Natural killer cell treated with Interleukin-12 subunit alpha and Interleukin-12 subunit beta and Interleukin-15 and Interleukin-18, amount 100 ng/mL, for 72 hours (primary cell): ENCODE measurements around the gene ELP5. TPM values are rescaled to one million over a fixed set of nuclear protein-coding genes. Genes with fewer than 3 reads are reported as not detected.

Source experiments
- ATAC-seq, 2 donors: fragments of 150-1000 bp; cut with Tn5 transposase in 1 of 2; sonication (Bioruptor Pico), chemical (Tn5 transposase) in 1 of 2; 2 replicates each; pipeline ENCODE4 v1.10.0; 2021
- DNase-seq: peaks from one replicate; pipeline ENCODE4 v3.0.0; 2022; ENCODE audit warnings: low spot score
- H3K27ac Mint-ChIP-seq, 2 donors: 1 replicate in 1 of 2; 2 replicates in 1 of 2; pipeline ENCODE4 v1.8.0; 2022; ENCODE audit warnings: mixed read lengths in 2 of 2, mild to moderate bottlenecking in 1 of 2, moderate library complexity in 1 of 2
- H3K27me3 Mint-ChIP-seq, 2 donors: 1 replicate in 1 of 2; 2 replicates in 1 of 2; pipeline ENCODE4 v1.8.0; 2022; ENCODE audit warnings: mixed read lengths in 2 of 2
- H3K36me3 Mint-ChIP-seq: one replicate; pipeline ENCODE4 v1.8.0; 2022; ENCODE audit warnings: mixed read lengths
- H3K4me1 Mint-ChIP-seq, 2 donors: 1 replicate in 1 of 2; 2 replicates in 1 of 2; pipeline ENCODE4 v1.8.0; 2022; ENCODE audit warnings: low read depth in 2 of 2, mixed read lengths in 2 of 2, mild to moderate bottlenecking in 1 of 2
- H3K4me3 Mint-ChIP-seq: one replicate; pipeline ENCODE4 v1.8.0; 2022; ENCODE audit warnings: mixed read lengths
- H3K9me3 Mint-ChIP-seq: 2 replicates; pipeline ENCODE4 v1.8.0; 2022; ENCODE audit warnings: mixed read lengths
- total RNA-seq, 2 donors: library from RNA; stranded (reverse); gene quantifications; one replicate each; pipeline ENCODE4 v1.2.3, GENCODE V29; 2022

ELP5 gene
- total RNA-seq, 2 donors from 2014 or later = 43.5 to 70.5 TPM

DNA sequence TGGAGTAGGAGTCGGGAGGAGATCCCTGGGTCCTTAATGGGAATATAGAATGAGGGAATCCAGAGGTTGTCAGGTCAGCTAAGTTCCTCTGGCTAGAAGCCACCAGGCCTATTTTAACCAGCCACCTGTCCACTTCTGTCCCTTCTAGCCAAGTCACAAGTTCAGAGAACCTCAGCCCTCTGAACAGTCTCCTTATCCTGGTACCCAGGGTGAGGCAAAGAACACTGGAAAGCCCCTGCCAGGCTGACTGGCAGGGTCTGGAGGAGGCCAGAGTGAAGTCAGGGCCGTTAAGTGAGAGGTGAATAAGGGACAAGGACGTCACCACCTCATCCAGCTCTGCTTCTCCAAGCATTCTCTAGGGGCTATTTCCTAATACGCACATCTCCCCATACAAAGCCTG is 3.2 kb upstream of the ELP5 start:
- Mint-ChIP-seq H3K36me3 (peaks cover 16% of the 10 kb centered on the region), H3K27me3 (no peaks in the 10 kb centered on the region), H3K9me3 (no peaks in the 10 kb centered on the region), H3K4me1 (peaks cover 44 to 45% of the 10 kb centered on the region in 2 donors), H3K4me3 (peak overlapping the region; percentile 94), H3K27ac (peak overlapping the region; percentile 85 to 95)
- DNase-seq (no peak), ATAC-seq (no peak)

- H3K9me3 Mint-ChIP-seq = no peaks in the 10 kb centered on the region
- peak overlapping the region; percentile 94 for H3K4me3 Mint-ChIP-seq
- no peak for DNase-seq
- peak overlapping the region; percentile 85 to 95 for H3K27ac Mint-ChIP-seq
- peaks cover 16% of the 10 kb centered on the region for H3K36me3 Mint-ChIP-seq
- no peaks in the 10 kb centered on the region for H3K27me3 Mint-ChIP-seq
- peaks cover 48% of the 10 kb centered on the region in 2 donors for H3K4me1 Mint-ChIP-seq
- ATAC-seq = no peak
Observed at GRCh38 chr17:7249214-7249613, 2.8 kb upstream of the ELP5 start.

GRCh38 chr17:7249830-7250229 is 2.2 kb upstream of the ELP5 start:
- H3K36me3 Mint-ChIP-seq = peaks cover 20% of the 10 kb centered on the region
- ATAC-seq = no peak

GRCh38 chr17:7250695-7251627 is 1.1 kb upstream of the ELP5 start:
- no peak for DNase-seq
- peak; percentile 1 to 2 for ATAC-seq
- peaks cover 48 to 53% of the 10 kb centered on the region in 2 donors for H3K4me1 Mint-ChIP-seq

More at GRCh38 chr17:7249830-7250229, 2.2 kb upstream of the ELP5 start:
- H3K27ac Mint-ChIP-seq = peak overlapping the region; percentile 85 to 95
- no peak for DNase-seq
- H3K4me1 Mint-ChIP-seq = peaks cover 48 to 52% of the 10 kb centered on the region in 2 donors
- H3K4me3 Mint-ChIP-seq = peak overlapping the region; percentile 94
- no peaks in the 10 kb centered on the region for H3K27me3 Mint-ChIP-seq
- no peaks in the 10 kb centered on the region for H3K9me3 Mint-ChIP-seq

GRCh38 chr17:7251661-7252175 is 297 bp upstream of the ELP5 start, which contains the start of gene CTDNEP1:
CTDNEP1 (minus strand) TSS chr17:7251734; CDS start chr17:7251296, 438 bp downstream.
- peaks cover 41 to 47% of the 10 kb centered on the region in 2 donors for H3K4me1 Mint-ChIP-seq
- DNase-seq = peak; percentile 99
- H3K4me3 Mint-ChIP-seq = peak within 1 kb of the TSS; percentile 94
- peak within 1 kb of the TSS; percentile 86 to 97 for H3K27ac Mint-ChIP-seq
- no peaks in the 10 kb centered on the region for H3K27me3 Mint-ChIP-seq
- H3K36me3 Mint-ChIP-seq = peaks cover 20% of the 10 kb centered on the region
- peak; percentile 95 to 97 for ATAC-seq
- no peaks in the 10 kb centered on the region for H3K9me3 Mint-ChIP-seq

More at GRCh38 chr17:7250695-7251627, 1.1 kb upstream of the ELP5 start:
- Mint-ChIP-seq H3K36me3 (peaks cover 22% of the 10 kb centered on the region), H3K4me3 (peak overlapping the region; percentile 94), H3K27me3 (no peaks in the 10 kb centered on the region), H3K9me3 (no peaks in the 10 kb centered on the region), H3K27ac (peak overlapping the region; percentile 85 to 95)

- Mint-ChIP-seq H3K4me1 (peaks cover 41 to 46% of the 10 kb centered on the region in 2 donors), H3K27me3 (no peaks in the 10 kb centered on the region), H3K27ac (peak overlapping the region; percentile 86 to 97), H3K9me3 (no peaks in the 10 kb centered on the region), H3K4me3 (peak overlapping the region; percentile 94), H3K36me3 (peaks cover 19% of the 10 kb centered on the region)
- DNase-seq (no peak), ATAC-seq (no peak)
Observed at GRCh38 chr17:7253082-7253481, 1.1 kb downstream of the ELP5 start.

DNA sequence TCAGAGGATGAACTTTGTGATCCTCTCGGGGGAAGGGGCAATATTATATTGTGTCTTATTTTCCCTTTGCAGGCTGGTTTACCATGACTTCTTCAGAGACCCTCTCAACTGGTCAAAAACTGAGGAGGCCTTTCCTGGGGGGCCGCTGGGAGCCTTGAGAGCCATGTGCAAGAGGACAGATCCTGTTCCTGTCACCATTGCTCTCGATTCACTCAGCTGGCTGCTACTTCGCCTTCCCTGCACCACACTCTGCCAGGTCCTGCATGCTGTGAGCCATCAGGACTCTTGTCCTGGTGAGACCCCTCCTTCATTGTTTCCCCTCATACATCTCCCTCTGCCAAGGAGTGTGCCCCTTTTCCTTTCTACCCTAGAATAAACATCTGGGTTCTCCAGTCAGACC is 2.5 kb downstream of the ELP5 start:
- ATAC-seq (no peak), DNase-seq (no peak)
- H3K4me1 Mint-ChIP-seq = peaks cover 37 to 38% of the 10 kb centered on the region in 2 donors
- peak overlapping the region in 1 of 2 donors; percentile 49 for H3K27ac Mint-ChIP-seq
- H3K4me3 Mint-ChIP-seq = no peak overlapping the region
- peaks cover 19% of the 10 kb centered on the region for H3K36me3 Mint-ChIP-seq
- no peaks in the 10 kb centered on the region for H3K27me3 Mint-ChIP-seq
- no peaks in the 10 kb centered on the region for H3K9me3 Mint-ChIP-seq

DNA sequence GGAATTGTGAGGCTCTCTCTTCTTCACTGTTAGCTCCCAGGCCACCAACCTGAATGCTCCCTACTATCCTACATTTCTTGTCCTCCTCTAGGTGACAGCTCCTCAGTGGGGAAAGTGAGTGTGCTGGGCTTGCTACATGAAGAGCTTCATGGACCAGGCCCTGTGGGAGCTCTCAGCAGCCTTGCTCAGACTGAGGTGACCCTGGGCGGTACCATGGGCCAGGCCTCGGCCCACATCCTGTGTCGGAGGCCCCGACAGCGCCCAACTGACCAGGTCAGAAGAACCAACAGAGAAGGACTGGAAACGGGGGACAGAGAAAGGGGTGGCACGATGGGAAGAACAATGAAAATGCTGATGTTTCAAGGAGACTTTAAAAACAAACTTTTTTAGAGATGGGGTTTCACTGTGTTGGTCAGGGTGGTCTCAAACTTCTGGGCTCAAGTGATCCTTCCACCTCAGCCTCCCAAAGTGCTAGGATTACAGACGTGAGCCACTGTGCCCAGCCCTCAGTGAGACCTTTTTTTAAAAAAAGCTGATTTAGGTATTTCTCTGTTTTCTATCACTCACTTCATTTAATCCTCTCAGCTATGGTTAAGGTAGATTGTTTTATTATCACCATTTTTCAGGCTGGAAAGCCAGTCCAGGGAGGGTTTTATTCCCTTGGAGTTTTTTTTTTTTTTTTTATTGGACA is 4.9 kb downstream of the ELP5 start:
- Mint-ChIP-seq H3K27me3 (no peaks in the 10 kb centered on the region), H3K4me1 (peaks cover 23 to 28% of the 10 kb centered on the region in 2 donors), H3K36me3 (peaks cover 19% of the 10 kb centered on the region), H3K9me3 (no peaks in the 10 kb centered on the region), H3K4me3 (no peak overlapping the region), H3K27ac (no peak overlapping the region)
- no peak for DNase-seq
- no peak for ATAC-seq

- no peak overlapping the region for H3K27ac Mint-ChIP-seq
- no peak overlapping the region for H3K4me3 Mint-ChIP-seq
- peaks cover 12% of the 10 kb centered on the region for H3K36me3 Mint-ChIP-seq
- ATAC-seq (no peak), DNase-seq (no peak)
- H3K4me1 Mint-ChIP-seq = peaks cover 21 to 24% of the 10 kb centered on the region in 2 donors
- H3K9me3 Mint-ChIP-seq = no peaks in the 10 kb centered on the region
- peaks cover 12 to 14% of the 10 kb centered on the region in 2 donors for H3K27me3 Mint-ChIP-seq
Observed at GRCh38 chr17:7258731-7259554, 6.9 kb downstream of the ELP5 start.

GRCh38 chr17:7259555-7259889 is 7.5 kb downstream of the ELP5 start:
- no peak overlapping the region for H3K27ac Mint-ChIP-seq
- no peak overlapping the region for H3K4me3 Mint-ChIP-seq
- H3K27me3 Mint-ChIP-seq = peaks cover 14 to 18% of the 10 kb centered on the region in 2 donors
- H3K36me3 Mint-ChIP-seq = peaks cover 11% of the 10 kb centered on the region
- ATAC-seq (no peak), DNase-seq (no peak)
- H3K9me3 Mint-ChIP-seq = no peaks in the 10 kb centered on the region
- H3K4me1 Mint-ChIP-seq = peaks cover 21 to 24% of the 10 kb centered on the region in 2 donors

DNA sequence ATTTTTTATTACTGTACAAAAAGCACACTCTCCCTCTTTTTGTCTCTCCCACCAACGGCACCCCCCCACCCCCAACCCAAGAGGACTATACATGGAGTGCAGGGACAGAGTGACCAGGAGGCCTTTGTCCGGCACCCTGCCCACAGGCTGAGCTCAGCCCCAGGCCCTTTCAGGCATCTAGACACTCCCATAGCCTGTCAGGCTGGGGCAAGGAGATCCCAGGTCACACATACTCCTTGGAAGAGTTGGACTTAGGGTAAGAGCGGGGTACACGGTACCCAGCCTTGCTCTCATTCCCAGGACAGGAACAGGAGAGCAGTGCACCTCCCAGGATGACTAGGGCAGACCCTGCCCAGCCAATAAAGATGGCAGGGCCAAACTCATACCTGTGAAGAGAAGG is 8.1 kb downstream of the ELP5 start:
- H3K9me3 Mint-ChIP-seq = no peaks in the 10 kb centered on the region
- peaks cover 17 to 24% of the 10 kb centered on the region in 2 donors for H3K4me1 Mint-ChIP-seq
- H3K27me3 Mint-ChIP-seq = peaks cover 14 to 18% of the 10 kb centered on the region in 2 donors
- no peak overlapping the region for H3K27ac Mint-ChIP-seq
- DNase-seq (no peak), ATAC-seq (no peak)
- peaks cover 6% of the 10 kb centered on the region for H3K36me3 Mint-ChIP-seq
- no peak overlapping the region for H3K4me3 Mint-ChIP-seq

GRCh38 chr17:7260651-7261378 is 8.8 kb downstream of the ELP5 start:
- Mint-ChIP-seq H3K36me3 (peaks cover 6% of the 10 kb centered on the region), H3K9me3 (no peaks in the 10 kb centered on the region), H3K4me1 (peaks cover 17 to 24% of the 10 kb centered on the region in 2 donors), H3K27ac (no peak overlapping the region), H3K27me3 (peaks cover 14 to 18% of the 10 kb centered on the region in 2 donors), H3K4me3 (peak overlapping the region; percentile 42)
- no peak for DNase-seq
- ATAC-seq = peak; percentile 76 to 78
